HEK293 (cell line): ENCODE measurements around the gene ADSL.

Source experiments
- ZBTB7A ChIP-seq: fragments of 450-650 bp; formaldehyde crosslinking; IDR thresholded peaks from 2 replicates; pipeline ENCODE4 v1.5.1; 2016; ENCODE audit warnings: low read depth, missing biosample characterization, missing genetic modification characterization
- ZNF112 ChIP-seq: fragments of 450-650 bp; formaldehyde crosslinking; IDR thresholded peaks from 2 replicates; pipeline ENCODE4 v1.5.0; 2017; ENCODE audit warnings: missing biosample characterization, missing genetic modification characterization
- TF ChIP-seq, protein P1 (sequence below): fragments of 450-650 bp; formaldehyde crosslinking; IDR thresholded peaks from 2 replicates; pipeline ENCODE4 v1.5.1; 2016; ENCODE audit warnings: missing biosample characterization, missing genetic modification characterization
- TF ChIP-seq, protein P2 (sequence below): fragments of 450-650 bp; formaldehyde crosslinking; IDR thresholded peaks from 2 replicates; pipeline ENCODE4 v1.5.1; 2016; ENCODE audit warnings: missing biosample characterization, missing genetic modification characterization

DNA sequence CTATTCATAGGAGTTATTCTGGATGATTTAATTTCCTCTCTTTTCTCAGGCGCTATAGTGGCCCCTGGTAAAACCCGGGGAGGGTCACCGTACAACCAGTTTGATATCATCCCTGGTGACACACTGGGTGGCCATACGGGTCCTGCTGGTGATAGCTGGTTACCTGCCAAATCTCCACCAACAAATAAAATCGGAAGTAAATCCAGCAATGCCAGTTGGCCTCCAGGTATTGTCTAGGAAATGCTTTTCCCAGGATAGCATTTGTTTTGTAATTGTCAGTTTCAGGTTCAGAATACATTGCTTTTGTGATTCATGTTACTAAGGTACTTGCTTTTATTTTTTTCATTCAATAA, 35.6 kb upstream of the ADSL start:
- TF ChIP-seq, protein P1, sequence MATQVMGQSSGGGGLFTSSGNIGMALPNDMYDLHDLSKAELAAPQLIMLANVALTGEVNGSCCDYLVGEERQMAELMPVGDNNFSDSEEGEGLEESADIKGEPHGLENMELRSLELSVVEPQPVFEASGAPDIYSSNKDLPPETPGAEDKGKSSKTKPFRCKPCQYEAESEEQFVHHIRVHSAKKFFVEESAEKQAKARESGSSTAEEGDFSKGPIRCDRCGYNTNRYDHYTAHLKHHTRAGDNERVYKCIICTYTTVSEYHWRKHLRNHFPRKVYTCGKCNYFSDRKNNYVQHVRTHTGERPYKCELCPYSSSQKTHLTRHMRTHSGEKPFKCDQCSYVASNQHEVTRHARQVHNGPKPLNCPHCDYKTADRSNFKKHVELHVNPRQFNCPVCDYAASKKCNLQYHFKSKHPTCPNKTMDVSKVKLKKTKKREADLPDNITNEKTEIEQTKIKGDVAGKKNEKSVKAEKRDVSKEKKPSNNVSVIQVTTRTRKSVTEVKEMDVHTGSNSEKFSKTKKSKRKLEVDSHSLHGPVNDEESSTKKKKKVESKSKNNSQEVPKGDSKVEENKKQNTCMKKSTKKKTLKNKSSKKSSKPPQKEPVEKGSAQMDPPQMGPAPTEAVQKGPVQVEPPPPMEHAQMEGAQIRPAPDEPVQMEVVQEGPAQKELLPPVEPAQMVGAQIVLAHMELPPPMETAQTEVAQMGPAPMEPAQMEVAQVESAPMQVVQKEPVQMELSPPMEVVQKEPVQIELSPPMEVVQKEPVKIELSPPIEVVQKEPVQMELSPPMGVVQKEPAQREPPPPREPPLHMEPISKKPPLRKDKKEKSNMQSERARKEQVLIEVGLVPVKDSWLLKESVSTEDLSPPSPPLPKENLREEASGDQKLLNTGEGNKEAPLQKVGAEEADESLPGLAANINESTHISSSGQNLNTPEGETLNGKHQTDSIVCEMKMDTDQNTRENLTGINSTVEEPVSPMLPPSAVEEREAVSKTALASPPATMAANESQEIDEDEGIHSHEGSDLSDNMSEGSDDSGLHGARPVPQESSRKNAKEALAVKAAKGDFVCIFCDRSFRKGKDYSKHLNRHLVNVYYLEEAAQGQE (tag by site-specific recombination) = no peak
- no peak for TF ChIP-seq ZNF112 (tag by site-specific recombination)
- TF ChIP-seq ZBTB7A (tag by site-specific recombination) = no peak
- TF ChIP-seq, protein P2, sequence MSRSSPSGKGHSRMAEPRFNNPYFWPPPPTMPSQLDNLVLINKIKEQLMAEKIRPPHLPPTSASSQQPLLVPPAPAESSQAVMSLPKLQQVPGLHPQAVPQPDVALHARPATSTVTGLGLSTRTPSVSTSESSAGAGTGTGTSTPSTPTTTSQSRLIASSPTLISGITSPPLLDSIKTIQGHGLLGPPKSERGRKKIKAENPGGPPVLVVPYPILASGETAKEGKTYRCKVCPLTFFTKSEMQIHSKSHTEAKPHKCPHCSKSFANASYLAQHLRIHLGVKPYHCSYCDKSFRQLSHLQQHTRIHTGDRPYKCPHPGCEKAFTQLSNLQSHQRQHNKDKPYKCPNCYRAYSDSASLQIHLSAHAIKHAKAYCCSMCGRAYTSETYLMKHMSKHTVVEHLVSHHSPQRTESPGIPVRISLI = no peak
